ENCODE measurements around the gene GRAP2.
A peak's percentile ranks its signal among the peaks of the same experiment; 100 is the strongest.

GRAP2 gene

GRCh38 chr22:39997421-39997820 is 96.5 kb downstream of the GRAP2 start:
- DNase-seq: no peak

DNA sequence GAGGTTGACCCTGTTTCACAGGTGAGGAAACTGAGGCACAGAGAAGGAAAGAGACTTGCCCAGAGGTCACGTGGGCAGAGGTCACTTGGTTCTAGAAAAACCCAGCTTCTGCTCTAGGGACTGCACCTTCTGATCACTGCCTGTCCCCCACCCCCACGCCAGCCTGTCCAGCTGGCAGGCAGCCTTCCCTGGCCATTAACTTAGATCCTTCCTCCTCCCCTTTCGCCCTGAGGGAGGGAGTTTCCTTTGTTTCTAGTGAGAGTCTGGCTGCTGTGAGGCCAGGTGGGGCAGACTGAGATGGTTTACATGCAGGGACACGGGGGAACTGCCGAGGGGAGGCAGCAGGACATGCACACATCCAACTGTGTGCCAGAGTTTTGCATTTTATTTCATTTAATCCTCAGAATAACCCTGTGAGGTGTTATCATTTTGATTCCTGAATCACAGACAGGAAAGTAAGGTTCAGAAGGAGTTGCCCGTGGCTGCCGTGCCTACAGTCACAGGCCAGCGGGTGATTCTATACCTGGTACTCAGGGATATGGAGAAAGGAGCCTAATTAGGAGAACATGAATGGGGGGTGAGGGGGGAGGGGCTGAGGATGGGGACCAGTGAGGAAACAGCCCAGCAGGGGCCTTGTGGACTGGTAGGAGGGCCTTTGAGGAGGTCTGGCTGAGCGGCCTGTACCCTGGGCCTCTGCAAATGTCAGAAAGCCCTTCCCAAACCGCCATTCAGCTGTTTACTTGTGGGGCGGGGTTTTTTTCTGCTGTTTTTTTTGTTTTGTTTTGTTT is 97.2 kb downstream of the GRAP2 start:
- DNase-seq: no peak

DNA sequence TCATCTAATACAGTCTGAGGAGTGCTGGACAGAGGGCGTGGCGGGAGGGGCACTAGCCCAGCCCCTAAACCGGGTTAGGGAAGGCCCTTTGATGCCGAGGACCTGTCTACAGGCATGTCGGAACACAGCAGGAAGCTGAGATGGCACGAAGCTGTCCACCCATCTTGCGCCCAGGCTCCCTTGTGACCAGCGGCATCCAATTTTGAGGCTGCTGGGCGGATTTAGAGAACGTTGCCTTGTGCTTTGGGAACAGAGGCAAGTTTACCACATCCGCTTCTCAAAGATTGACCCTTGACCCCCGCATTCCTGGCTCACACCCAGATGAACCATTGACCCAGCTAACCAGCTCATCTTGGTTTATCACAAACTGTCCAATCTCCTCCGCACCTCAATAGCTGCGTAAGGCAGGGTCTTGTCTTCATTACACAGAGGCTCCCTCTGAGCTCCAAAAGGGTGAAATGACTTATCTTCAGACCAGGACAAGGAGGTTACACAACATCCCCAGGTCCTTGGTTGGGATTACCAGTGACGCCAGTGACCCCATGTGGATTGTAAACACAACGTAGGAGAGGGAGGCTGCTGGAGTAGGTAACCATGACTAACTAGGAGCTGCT is 98.4 kb downstream of the GRAP2 start:
- DNase-seq: no peak

GRCh38 chr22:40000171-40000570 is 99.3 kb downstream of the GRAP2 start:
- DNase-seq: no peak

DNA sequence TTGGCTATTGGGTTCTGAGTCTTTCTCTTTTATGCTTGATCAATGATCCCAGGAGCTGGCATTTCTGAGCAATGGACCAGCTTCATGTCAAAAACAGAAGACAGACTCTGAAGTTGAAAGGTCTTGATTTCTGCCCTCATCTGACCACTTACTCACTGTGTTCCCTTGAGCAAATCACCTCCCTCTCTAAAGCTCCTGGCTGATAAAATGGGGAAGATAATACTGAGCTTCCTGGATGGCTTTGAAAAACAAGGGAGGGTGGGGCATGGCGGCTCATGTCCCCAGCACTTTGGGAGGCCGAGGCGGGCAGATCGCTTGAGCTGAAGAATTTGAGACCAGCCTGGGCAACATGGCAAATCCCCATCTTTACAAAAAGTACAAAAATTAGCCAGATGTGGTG is 100.2 kb downstream of the GRAP2 start:
- DNase-seq: no peak

DNA sequence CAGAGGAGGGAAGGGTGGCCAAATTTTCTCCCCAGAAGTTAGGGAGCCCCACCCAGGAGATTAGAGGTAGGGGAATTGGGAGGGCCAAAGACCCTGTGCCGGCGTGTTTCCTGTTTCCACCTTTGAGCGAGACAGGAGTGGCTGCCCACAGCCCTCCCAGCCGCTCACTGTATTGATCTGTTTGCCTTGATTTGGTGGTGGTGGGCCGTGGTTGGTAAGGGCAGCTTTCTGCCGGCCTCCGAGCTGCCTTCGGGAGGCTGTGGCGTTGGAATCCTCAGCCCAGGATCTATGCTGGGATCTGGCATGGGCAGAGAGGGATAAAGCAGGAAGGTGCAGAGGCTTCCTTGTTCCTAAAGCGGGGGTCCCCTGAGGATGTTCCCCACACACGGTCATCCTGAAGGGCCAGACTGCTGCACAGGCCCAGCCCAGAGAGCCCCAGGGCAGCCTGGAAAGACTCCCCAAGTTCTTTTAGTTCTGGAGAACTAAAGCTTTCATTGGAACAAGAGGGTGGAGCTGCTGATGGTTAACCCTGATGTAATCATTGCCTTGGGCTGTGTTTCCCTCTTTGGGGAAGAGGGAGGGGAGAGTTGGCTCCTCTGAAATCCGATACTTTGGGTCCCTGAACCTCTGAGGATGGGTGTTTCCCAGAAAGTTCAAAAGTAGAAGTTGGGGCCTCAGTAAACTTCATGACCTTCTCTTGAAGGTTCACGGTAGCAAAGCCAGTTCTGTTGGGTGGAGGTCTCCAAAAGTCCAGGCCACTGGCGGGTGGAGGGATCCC is 101.1 kb downstream of the GRAP2 start:
- DNase-seq: no peak

- no peak for DNase-seq
These were observed 102.2 kb downstream of the GRAP2 start for GRCh38 chr22:40002935-40003715.

DNA sequence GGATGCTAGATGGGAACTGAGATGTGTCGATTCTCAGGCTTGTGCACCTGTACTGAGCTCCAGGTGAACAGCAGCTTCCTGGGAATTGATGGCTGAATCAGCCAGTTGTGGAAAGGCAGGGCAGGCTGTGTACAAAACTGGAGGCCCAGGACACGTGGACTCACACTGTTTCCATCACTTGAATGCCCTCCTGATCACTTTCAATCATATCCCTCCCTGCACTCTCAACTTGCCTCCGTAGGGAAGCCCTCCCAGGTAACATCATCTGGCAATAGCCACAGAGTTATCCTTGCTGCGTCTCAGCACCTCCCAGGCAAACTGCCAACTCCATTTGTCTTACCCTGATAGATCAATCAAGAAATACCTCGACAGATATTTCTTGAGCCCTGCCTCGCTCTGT is 104.0 kb downstream of the GRAP2 start:
- no peak for DNase-seq

DNA sequence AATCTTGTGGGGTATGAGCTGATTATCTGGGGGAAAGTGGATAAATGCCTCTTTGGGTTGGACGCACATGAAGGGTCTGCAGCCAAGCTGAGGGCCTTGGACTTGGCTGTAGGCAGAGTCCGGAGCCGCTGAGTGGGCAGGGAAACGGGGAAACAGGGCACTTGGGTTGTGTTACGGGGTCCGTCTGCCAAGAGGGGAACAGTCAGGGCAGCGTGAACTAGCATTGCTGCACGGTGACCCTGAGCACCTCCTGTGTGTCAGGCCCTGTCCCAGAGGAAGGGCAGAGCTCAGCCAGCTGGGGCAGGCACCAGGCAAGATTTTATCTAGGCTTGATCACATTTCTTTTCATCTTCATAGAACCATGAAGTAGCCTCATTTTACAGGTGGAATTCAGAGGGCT is 105.8 kb downstream of the GRAP2 start:
- DNase-seq: no peak

DNA sequence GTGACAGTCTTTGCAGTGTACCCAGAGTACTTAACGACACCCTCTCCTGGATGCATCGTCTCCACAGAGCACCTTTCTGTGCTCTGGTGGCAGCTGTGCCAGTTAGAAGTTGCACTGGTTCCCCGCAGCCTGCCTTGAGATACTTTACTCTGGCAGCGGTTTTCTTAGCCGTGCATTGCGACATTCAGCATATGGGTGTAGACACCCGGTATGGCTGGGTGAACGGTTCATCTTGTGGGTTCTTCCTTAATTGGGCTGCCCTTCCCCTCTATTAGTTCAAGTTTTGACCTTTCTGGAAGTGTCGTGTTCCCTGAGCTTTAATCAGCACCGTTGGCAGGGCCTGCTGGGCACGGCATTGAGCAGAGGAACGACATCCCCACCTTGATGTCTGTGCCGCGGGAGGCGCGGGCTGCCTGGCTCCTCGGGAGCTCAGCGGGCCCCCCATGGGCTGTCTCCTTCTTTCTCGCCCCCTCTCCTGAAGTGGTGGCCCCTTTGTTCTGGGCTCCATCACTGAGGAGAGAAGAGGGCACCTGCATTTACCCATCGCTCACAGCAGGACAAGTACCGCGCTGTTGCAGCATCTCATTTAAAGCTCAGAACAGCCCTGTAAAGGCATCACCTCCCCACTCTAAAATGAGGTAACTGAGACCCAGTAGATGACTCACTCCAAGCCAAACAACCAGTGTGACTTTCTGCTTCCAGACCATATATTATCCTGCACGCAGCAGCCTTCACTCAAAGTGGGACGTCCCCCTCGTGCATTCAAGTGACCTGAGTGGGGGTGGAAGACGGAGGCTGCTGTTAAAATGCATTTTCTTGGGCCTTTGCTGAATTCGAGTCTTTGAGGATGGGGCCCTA is 107.2 kb downstream of the GRAP2 start:
- DNase-seq: no peak

DNA sequence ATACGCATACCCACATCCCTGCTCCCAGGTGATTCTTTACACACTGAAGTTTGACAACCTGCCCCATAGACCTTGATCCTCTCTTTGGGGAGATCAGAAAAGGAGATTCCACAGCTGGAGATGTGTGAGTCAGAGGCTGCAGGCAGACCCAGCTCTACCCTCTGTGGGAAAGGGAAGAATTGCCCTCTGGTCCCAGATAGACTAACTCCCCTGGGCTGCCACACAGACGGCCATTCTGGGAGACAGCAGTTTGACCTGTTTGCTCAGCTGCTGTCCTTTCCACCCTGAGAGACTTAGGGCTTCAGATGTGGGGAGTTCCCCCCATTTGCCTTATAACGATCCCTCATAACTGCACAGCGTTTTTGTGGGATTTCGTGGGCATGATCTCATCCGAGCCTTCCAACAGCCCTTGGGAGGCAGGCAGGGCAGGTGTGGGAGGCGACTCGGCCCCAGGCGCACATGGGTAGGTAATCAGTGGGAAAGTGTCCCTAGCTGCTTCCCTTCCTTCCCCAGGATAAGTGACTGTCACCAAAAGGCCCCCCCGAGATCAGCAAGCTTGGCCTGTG is 107.9 kb downstream of the GRAP2 start:
- DNase-seq: no peak

DNA sequence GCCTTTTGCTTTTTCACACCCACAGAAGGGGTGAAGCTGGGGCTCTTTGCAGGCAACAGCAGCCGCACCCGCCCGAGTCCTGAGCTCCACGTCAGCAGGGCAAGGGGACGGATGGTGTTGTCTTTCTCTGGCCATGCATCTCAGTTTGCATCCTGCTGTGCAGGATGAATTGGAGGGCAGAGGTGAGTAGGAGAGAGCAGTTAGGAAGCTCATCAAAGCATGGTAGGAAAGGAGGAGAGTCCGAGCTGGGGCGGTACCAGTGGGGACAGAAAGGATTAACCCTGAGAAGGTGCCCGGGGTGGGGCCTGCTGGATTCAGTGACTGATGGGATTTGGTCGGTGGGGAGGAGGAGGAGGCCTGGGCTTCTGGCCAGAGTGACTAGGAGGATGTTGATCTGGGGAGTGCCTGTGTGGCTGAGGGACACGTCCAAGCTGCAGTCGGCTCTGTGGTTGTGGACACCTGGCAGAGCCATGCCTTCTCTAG is 108.4 kb downstream of the GRAP2 start:
- DNase-seq: no peak

- DNase-seq: peak; percentile 46
These were observed 109.2 kb downstream of the GRAP2 start for GRCh38 chr22:40009951-40010671.

DNA sequence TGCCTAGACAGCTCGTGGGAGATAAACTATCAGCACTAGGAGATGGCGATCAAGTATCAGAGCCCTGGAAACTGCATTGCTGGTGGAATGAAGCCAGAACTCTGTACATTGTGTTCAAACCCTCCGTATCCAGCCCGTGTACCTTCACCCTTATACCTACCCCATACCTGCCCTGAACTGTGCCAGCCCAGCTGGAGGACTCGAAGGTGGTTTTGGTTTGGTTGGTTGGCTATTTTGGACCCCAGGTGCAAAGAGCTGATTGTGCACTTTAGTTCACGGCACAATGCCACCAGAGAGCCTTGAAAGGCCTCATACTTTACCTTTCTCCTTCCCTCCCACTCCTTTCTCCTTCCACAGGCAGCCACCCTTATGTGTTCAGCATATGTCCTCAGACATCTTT is 109.9 kb downstream of the GRAP2 start:
- no peak for DNase-seq

DNA sequence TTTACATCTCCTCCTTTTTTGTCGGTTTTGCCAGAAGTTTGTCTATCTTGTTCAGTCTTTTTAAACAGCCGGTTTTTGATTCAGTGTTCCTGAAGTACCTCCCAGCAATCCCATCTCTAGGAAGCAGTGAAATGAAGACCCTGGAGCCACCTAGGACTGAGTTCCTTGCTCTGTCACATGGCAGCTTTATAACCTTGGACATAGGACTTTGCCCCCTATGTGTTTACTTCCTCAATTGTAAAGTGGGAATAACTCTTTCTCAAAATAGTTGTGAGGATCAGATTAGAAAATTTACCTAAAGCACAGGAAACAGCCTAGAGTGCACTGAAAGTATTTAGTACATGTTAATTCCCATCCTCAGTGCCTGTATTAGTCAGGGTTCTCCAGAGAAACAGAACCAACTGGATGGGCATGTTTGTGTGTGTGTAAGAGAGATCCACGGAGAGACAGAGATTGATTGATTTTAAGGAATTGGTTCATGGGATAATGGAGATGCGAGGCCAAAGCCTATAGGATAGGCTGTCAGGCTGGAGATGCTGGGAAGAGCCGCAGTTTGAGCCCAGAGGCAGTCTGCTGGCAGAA is 113.9 kb downstream of the GRAP2 start:
- DNase-seq: no peak

DNA sequence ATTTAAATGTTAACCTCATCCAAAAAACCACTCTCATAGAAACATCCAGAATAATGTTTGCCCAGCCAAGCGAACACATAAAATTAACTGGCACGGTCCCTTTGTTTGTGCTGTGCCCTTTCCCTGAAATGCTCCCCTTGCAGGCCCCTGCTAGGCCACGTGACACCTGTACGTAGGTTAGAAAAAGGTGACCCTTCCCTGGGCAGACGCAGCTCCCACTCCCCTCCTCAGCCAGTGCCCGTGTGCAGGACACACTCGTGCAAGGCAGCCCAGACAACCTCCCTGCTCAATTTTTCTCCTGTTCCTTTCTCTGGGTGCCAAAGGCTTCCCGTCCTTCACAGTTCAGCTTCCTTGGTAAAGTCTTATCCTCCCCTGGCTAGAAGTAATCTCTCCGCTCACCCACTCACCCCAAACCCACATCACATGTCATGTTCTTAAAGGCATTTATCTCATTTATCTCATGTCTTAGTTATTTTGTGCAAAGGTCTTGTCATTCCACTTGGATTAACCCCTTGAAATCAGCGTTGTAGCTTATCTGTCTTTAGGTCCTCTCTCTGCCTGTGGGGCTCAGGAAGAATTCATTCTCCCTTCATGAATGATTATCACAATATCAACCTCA is 114.6 kb downstream of the GRAP2 start:
- no peak for DNase-seq

DNA sequence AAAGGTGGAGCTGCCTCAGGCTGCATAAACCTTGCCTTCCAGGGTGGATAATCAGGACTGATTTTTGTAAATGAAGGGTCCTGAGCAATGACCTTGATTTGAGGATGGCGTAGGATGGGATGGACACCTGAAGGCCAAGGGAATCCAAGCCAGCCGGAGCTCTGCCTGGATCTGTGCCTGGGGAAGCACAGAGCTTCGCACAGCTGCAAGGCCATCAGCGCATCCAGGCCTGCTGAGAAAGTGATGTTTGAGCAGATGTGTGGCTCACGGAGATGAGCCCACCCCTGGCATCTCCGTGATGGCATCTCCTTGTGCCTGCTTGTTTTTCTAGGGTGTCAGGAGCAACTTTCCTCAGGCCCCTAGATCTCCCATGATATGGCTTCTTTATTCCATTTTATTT is 117.2 kb downstream of the GRAP2 start:
- no peak for DNase-seq

DNA sequence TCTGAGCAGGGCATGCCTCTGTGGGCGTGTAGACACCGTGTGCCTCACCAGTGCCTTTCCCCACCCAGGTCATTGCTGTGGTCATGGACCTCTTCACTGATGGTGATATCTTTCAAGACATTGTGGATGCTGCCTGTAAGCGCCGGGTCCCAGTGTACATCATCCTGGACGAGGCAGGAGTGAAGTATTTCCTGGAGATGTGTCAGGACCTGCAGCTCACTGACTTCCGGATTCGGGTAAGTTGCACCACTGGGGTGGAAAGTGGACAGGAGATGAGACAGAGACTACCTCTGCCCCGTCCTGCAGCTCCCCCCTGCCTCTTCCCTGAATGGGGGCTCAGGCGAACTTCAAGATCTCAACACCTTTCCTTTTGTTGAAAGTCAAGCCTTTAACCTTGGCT is 118.2 kb downstream of the GRAP2 start:
- DNase-seq: no peak

DNA sequence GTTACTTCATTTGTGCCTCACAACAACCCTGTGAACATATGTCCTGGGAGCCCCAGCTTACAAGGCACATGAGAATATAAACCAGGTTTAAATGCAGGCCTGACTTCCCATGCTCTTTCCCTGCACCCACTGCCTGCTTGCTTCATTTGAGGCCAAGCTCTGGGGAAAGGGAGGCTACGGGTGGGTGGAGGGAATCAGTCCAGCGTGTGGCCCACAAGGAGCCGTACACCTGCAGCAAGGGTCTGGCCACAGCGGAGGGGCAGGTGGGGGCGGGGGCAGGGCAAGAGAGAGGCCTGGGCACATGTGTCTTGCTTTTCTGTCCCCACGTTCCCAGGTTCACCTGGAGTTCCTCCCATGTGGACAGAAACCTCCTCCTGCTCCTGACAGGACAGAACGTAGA is 120.1 kb downstream of the GRAP2 start:
- DNase-seq: no peak

- DNase-seq: no peak
These were observed 120.6 kb downstream of the GRAP2 start for GRCh38 chr22:40021401-40022000.
